Stimulated activated CD4-positive, alpha-beta T cell treated with anti-CD3 and anti-CD28 coated beads, TNF-alpha, amount 100 ng/mL, for 24 hours (primary cell): ENCODE measurements around the gene RNF222.
"Not testable (repeated sequence)": the region's sequence is repeated elsewhere in the genome, so short reads cannot be mapped to it uniquely, and the experiment has no call there.

ENCODE experiments used
- DNase-seq, 3 experiments: peaks; one replicate each; pipeline ENCODE4 v3.0.0-alpha.2; 2020; ENCODE audit warnings: low read depth in 3 of 3

The RNF222 gene

DNA sequence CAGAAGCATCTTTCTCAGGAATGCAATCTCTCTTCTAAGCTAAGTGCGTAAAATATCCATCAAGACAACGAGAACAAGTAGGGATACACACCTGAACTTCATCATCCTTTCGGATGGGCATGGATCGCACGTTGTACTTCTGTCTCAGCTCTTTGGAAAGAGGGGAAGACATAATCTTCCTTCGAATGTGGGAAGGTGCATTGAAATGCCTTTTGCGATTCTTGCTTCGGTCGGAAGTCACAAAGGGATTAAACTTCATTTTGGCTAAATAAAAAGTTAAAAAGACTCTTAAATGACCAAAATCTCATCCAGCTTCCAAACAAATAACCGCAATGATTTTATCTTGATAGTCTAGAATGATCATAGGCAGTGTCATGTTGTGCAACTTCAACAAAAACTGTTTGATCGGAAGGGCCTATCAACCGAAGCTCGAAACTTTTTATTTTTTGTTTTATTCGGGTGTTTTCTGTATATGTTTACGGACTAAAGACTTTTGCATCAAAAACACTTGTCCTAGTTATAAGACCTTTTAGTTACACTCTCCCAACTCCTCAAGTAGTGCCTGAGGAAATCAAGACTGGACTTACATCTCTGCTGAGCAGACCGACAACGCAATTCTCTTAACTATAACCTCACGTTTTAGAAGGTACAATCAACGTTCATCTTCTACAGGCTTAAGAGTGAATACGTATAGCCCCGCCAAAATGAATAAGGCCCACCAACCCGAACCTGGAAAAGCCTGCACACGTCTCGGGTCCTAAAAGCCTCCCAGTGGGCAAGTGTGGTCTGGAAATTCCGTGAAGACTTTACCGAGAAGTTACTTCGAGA lies 15.4 kb downstream of the RNF222 start:
- no peak for DNase-seq

DNA sequence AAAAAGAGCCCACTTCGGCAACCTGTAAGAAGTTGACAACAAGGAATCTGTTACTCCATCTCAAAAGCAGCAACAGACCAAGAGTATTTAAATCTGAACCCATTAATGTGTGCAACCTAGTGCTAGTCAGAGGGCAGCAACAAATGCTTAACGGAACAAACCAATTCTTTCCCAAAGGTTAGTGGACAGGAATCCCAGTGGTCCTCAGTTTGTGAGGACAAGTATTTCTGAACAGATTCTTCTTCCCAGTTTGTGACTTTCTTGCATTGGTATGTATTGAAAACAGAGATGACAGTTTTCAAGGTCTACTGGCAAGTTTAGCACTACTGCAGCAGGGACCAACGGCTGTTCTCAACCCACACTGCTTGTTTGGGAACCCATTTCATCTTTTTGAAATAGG lies 17.6 kb downstream of the RNF222 start:
- DNase-seq = no peak

- not testable (repeated sequence) for DNase-seq
Observed at GRCh38 chr17:8378117-8378516, 19.5 kb downstream of the RNF222 start.

- no peak for DNase-seq
Observed at GRCh38 chr17:8377422-8377821, 20.2 kb downstream of the RNF222 start.

- DNase-seq = peak; percentile 87 to 92 (median 88)
Observed at GRCh38 chr17:8376271-8377067, 21.2 kb downstream of the RNF222 start, which contains the start of gene KRABD2. Gene KRABD2 (minus strand): TSS chr17:8376704.

GRCh38 chr17:8375738-8376259 lies 21.8 kb downstream of the RNF222 start:
- no peak for DNase-seq

GRCh38 chr17:8373856-8374255 lies 23.8 kb downstream of the RNF222 start:
- not testable (repeated sequence) for DNase-seq

GRCh38 chr17:8372422-8372821 lies 25.2 kb downstream of the RNF222 start:
- DNase-seq = no peak

DNA sequence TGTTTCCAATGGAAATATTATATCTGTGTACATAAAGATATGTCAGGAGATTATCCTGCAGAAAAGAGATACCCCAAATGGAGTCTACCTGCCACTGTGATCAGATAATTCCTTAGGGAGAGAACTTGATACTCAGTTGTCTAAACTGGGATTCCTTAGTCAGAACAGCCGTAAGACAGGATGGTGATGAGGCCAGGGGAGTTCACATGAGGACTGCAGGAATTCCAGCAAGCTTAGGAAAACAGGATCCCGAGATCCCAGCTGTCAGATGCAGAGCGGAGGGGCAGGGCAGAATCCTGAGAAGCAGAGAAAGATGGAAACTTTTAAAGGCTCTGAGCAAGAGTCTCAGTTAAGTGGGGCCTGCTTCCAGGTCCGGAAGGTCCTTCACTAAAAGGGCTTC lies 25.8 kb downstream of the RNF222 start:
- DNase-seq = no peak

DNA sequence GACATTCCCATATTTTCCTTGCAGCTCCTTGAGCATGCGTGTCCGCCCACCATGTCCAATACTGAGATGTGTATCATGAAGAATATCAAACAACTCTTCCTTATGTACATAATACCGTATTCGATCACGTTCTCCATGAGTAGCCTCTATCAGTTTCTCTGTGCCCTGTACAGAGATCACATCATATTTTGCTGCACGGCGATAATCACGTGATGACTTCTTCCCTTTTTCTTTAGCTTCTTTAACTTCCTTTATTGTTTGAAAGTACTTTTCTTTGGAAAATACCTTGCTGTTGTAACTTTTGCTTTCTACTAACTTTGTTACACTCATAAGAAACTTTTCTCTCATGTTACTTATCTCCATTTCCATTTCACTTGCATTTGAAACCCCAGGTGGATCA lies 27.7 kb downstream of the RNF222 start:
- DNase-seq = no peak

- DNase-seq = no peak
Observed at GRCh38 chr17:8368193-8368592, 29.4 kb downstream of the RNF222 start.

DNA sequence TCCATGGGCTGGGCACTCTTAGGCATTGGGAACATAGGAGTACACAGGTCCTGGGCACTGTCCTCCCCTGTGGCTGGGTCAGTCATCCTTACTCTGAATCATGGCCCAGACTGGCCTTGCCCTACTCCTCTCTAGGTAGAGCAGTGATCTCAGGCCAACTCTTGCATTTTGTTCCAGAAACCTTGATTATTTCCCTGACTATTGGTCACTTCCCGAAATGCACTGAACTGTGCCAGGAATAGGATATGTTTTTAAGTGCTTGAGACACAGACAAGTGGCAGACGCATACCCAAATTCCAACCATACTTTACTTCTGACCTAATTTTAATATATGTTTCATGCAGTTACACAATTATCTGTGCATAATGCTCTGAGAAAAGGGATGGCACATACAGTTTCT lies 31.4 kb downstream of the RNF222 start:
- DNase-seq = no peak

- DNase-seq = no peak
Observed at GRCh38 chr17:8365143-8365542, 32.5 kb downstream of the RNF222 start.

- no peak for DNase-seq
Observed at GRCh38 chr17:8362651-8363332, 34.8 kb downstream of the RNF222 start.

DNA sequence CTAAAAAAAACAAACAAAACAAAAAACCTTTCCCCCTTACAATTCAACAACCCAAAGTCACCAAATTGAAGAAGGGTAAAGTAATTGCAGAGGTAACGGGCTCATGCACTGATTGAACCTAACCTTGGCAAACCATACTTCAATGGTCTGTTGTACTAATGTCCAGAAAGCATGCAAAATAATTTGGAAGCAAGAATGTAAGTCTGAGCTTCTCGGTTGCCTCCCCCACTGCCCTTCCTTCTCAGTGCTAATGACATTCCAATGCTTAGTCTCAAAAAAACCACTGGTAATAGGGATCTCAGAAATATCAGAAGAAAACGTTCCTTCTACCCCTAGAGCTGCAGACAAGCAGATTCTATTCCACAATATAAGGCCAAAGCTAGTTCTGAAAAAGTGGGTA lies 36.9 kb downstream of the RNF222 start:
- DNase-seq = no peak

GRCh38 chr17:8360260-8360659 lies 37.4 kb downstream of the RNF222 start:
- no peak for DNase-seq

GRCh38 chr17:8359769-8360168 lies 37.9 kb downstream of the RNF222 start:
- no peak for DNase-seq

DNA sequence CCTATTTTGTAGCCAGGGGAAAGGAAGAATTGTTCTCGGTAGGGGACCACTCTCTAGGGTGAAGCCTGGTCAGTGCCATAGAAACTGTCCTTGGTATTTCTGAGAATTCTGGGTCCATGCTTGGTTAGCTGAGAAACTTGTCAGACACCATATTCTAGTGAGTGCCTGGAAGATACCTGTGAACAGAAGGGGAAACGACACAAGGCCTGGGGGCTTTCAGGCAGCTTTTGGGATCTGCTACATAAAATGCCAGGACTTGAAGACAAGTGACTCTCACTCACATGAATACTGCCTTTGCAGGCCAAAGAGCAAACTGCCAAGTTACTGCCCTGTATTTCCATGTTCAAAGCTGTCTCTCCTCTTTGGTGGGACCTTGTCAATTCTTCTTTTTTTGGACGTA lies 39.7 kb downstream of the RNF222 start:
- DNase-seq = no peak

GRCh38 chr17:8354236-8354635 lies 43.4 kb downstream of the RNF222 start:
- no peak for DNase-seq

DNA sequence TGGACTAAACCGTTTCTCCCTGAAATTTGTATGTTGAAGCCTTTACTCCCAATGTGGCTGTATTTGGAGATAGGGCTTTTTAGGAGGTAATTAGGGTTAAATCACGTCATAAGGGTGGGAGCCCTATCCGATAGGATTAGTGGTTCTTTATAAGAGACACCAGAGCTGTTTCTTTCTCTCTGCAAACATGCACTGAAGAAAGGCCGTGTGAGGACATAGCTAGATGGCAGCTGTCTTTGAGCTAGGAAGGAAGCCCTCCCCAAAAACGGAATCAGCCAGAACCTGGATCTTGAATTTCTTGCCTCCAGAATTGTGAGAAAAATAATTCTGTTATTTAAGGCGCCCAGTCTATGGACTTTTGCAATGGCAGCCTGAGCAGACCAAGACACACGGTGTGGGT lies 43.9 kb downstream of the RNF222 start:
- no peak for DNase-seq

- DNase-seq = no peak
Observed at GRCh38 chr17:8350339-8350738, 47.3 kb downstream of the RNF222 start.

GRCh38 chr17:8347001-8347400 lies 50.6 kb downstream of the RNF222 start:
- not testable (repeated sequence) for DNase-seq
